ENCODE data around the gene RNF112. TPM values are rescaled to one million over a fixed set of nuclear protein-coding genes. Genes with fewer than 3 reads are reported as not detected.

RNF112 gene
- total and polyA plus RNA-seq, 2 of the 8 experiments (the other 6 are each of a cell fraction or from before 2014, with no cell fraction given), result 1.1 to 2.2 TPM

- Histone ChIP-seq H3K27ac (ENCODE audit: low read depth, low read length) (no peak overlapping the region), H4K8ac (ENCODE audit: extremely low read depth, insufficient read depth, low read length) (no peak overlapping the region), H3K23me2 (ENCODE audit: low read depth, low read length) (peaks cover 8% of the 10 kb centered on the region; the same call in 1 of the 2 replicates), H2BK5ac (ENCODE audit: low read depth, low read length) (peak overlapping the region; percentile 35; the same call in 1 of the 2 replicates), H4K91ac (replicated peaks; ENCODE audit: insufficient read length, low read length) (no peak overlapping the region), H3K18ac (ENCODE audit: extremely low read depth, low read length) (no peak overlapping the region), H3K56ac (replicated peaks; ENCODE audit: insufficient read length, low read depth, low read length) (no peak overlapping the region), H3K23ac (ENCODE audit: insufficient read length) (no peak overlapping the region), H3K79me1 (ENCODE audit: low read depth, low read length) (peaks cover 13% of the 10 kb centered on the region), H4K20me1 (replicated peaks in 1 of 2; ENCODE audit: control insufficient read depth in 1 of 2, insufficient read depth in 2 of 2, low read length in 2 of 2) (peaks cover 0 to 22% of the 10 kb centered on the region in 2 experiments), H2BK12ac (ENCODE audit: low read depth, low read length) (no peak overlapping the region; the same call in 1 of the 2 replicates), H3K27me3 (replicated peaks in 1 of 4; ENCODE audit: control insufficient read depth in 3 of 4, extremely low read depth in 1 of 4, insufficient read depth in 3 of 4, low read length in 3 of 4) (no peaks in the 10 kb centered on the region), H3K4me1 (replicated peaks in 1 of 4; ENCODE audit: control insufficient read depth in 3 of 4, insufficient read depth in 4 of 4, low read length in 3 of 4) (peaks cover 0 to 9% (median 4%) of the 10 kb centered on the region in 4 experiments), H2BK120ac (replicated peaks; ENCODE audit: low read depth, low read length) (no peak overlapping the region), H3K36me3 (ENCODE audit: control insufficient read depth in 2 of 4, insufficient read depth in 4 of 4, low read length in 3 of 4) (peaks cover 31 to 50% (median 37%) of the 10 kb centered on the region in 4 experiments), H3K9ac (replicated peaks in 1 of 4; ENCODE audit: extremely low read depth in 1 of 4, low read depth in 3 of 4, low read length in 3 of 4) (peak overlapping the region in 3 of 4 experiments; percentile 76 to 88 (median 84); a peak in 4 of 7 replicates), H3K4me3 (ENCODE audit: extremely low read depth in 1 of 4, insufficient read depth in 2 of 4, low read depth in 3 of 4, low read length in 4 of 4) (peak overlapping the region; percentile 59 to 90 (median 82)), H3K4me2 (ENCODE audit: insufficient read depth in 1 of 2, low read depth in 2 of 2, low read length in 2 of 2) (peak overlapping the region; percentile 95 to 97), H2AFZ (ENCODE audit: low read length) (no peak overlapping the region), H3K14ac (ENCODE audit: insufficient read length) (no peak overlapping the region), H2BK15ac (ENCODE audit: low read length) (no peak overlapping the region), H3K79me2 (ENCODE audit: control insufficient read depth in 1 of 2, insufficient read depth in 2 of 2, low read length in 2 of 2) (peaks cover 0 to 30% of the 10 kb centered on the region in 2 experiments; a peak in 2 of 4 replicates), H3K4ac (replicated peaks; ENCODE audit: insufficient read length, low read depth, low read length) (no peak overlapping the region), H3K9me3 (ENCODE audit: insufficient read depth in 2 of 2, low read depth in 1 of 2, low read length in 1 of 2) (no peaks in the 10 kb centered on the region), H4K5ac (ENCODE audit: insufficient read length, low read depth, low read length) (no peak overlapping the region), H2BK20ac (ENCODE audit: low read length) (no peak overlapping the region), H2AK5ac (ENCODE audit: low read depth, low read length) (no peak overlapping the region)
- CTCF ChIA-PET (ENCODE audit: partially characterized antibody), result interaction anchor here (1.3 to 2.6 kb wide), 9 partner anchors 14 to 91 kb away, joined by 3 to 20 read pairs (median 7); partner anchors contain the start of gene B9D1
- POLR2A ChIA-PET (ENCODE audit: partially characterized antibody), result interaction anchor here (1.7 to 3.8 kb wide), 4 partner anchors 7 to 18 kb away, joined by 4 to 32 read pairs (median 20); partner anchors contain the start of genes B9D1 and MFAP4
- DNase-seq (ENCODE audit: low read depth in 1 of 2, low spot score in 2 of 2) (no peak), FAIRE-seq (no peak)
- WGBS, 2 experiments (ENCODE audit: extremely low coverage in 1 of 2, insufficient coverage in 1 of 2, insufficient read length in 1 of 2, insufficient replicate concordance in 2 of 2, low coverage in 1 of 2, low lambda C conversion rate in 2 of 2, missing lambda C conversion rate in 1 of 2), result 89% methylated on average over 13 of the region's 13 CpGs; no CpG with 5 or more reads in 1 of the 2 experiments
- TF ChIP-seq, protein P1, sequence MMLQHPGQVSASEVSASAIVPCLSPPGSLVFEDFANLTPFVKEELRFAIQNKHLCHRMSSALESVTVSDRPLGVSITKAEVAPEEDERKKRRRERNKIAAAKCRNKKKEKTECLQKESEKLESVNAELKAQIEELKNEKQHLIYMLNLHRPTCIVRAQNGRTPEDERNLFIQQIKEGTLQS (IDR thresholded peaks at IDR 0.05; ENCODE audit: insufficient read depth, low read depth, low read length), result no peak
- no peak for TF ChIP-seq JUND (IDR thresholded peaks at IDR 0.05; ENCODE audit: low read length)
- TF ChIP-seq, protein P2, sequence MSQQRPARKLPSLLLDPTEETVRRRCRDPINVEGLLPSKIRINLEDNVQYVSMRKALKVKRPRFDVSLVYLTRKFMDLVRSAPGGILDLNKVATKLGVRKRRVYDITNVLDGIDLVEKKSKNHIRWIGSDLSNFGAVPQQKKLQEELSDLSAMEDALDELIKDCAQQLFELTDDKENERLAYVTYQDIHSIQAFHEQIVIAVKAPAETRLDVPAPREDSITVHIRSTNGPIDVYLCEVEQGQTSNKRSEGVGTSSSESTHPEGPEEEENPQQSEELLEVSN (IDR thresholded peaks at IDR 0.05), result no peak
- TF ChIP-seq FOSL1 (IDR thresholded peaks at IDR 0.05; ENCODE audit: insufficient read depth, low read depth, low read length), result no peak
- no peak for TF ChIP-seq JUN (IDR thresholded peaks at IDR 0.05; ENCODE audit: low read depth, low read length)
- no peak for TF ChIP-seq TAF7 (optimal IDR thresholded peaks at IDR 0.05; ENCODE audit: borderline replicate concordance, low read depth, low read length)
- no peak for TF ChIP-seq ASH2L (IDR thresholded peaks at IDR 0.05; ENCODE audit: low read length)
- TF ChIP-seq CHD1 (IDR thresholded peaks at IDR 0.05; ENCODE audit: low read depth, low read length), result no peak
- TF ChIP-seq BACH1 (IDR thresholded peaks at IDR 0.05; ENCODE audit: low read length), result no peak
- no peak for TF ChIP-seq HDAC6 (IDR thresholded peaks at IDR 0.05; ENCODE audit: low read depth, low read length)
- no peak for TF ChIP-seq EP300 (IDR thresholded peaks at IDR 0.05; ENCODE audit: borderline replicate concordance in 1 of 2, low read depth in 2 of 2, low read length in 2 of 2)
Measured at GRCh38 chr17:19379361-19380065, 31.5 kb upstream of the RNF112 start.

Measured in H1 (cell line).